K562 (cell line): ENCODE data around the gene LRRC49. TPM values are rescaled to one million over a fixed set of nuclear protein-coding genes. Genes with fewer than 3 reads are reported as not detected.

Experiments
- ATAC-seq: fragments of 200-7000 bp; cut with Tn5 transposase; 3 replicates; pipeline ENCODE4 v1.9.1; 2020; ENCODE audit warnings: moderate library complexity
- BruUV-seq: library from RNA; stranded (reverse); fragments of 400-500 nt; replicated peaks from 2 replicates; lab custom pipeline; 2021; lab: Mats Ljungman, UMichigan
- CTCF ChIA-PET: fragments of 300-600 bp; formaldehyde crosslinking; extraction: SDS; loops from one replicate; lab custom pipeline; 2021; ENCODE audit warnings: low intra/inter-chr PET ratio; lab: Yijun Ruan, JAX
- POLR2A ChIA-PET: fragments of 300-600, 350-650 bp; sonication (Branson Sonifier 250); formaldehyde crosslinking; extraction: SDS; loops from one replicate; lab custom pipeline; 2021; ENCODE audit warnings: antibody characterized with exemption, inconsistent platforms; lab: Yijun Ruan, JAX
- DNase-seq, 4 experiments: peaks; one replicate each; pipeline versions ENCODE4 v3.0.0 to v3.0.0-alpha.2; 2011 to 2018; ENCODE audit warnings: low spot score in 3 of 4, mixed read lengths in 3 of 4; ENCODE audit errors: extremely low read depth in 1 of 4
- FAIRE-seq: peaks from 2 replicates; lab custom pipeline; 2011; peaks lifted over from hg19 to GRCh38; lab: Jason Lieb, UNC
- H2AFZ ChIP-seq: 2 replicates; pipeline ENCODE4 v1.6.0; 2011; ENCODE audit warnings: low read depth, low read length, control low read depth, inconsistent platforms
- H3K27ac ChIP-seq: fragments of 200-600 bp; 3 replicates; pipeline ENCODE4 v1.8.0; 2011; ENCODE audit warnings: low read depth, mild to moderate bottlenecking, control low read depth, inconsistent platforms, low read length, moderate library complexity, mixed read lengths; ENCODE audit errors: extremely low read depth
- H3K27me3 ChIP-seq, 2 experiments: fragments of 300-600 bp in 1 of 2; 2 replicates in 1 of 2; 3 replicates in 1 of 2; pipeline versions ENCODE4 v1.6.0 to v1.8.0; 2011; ENCODE audit warnings: inconsistent platforms in 2 of 2, low read length in 2 of 2, mild to moderate bottlenecking in 1 of 2, mixed read lengths in 1 of 2, moderate library complexity in 1 of 2; ENCODE audit not compliant: control insufficient read depth in 2 of 2, insufficient read depth in 2 of 2
- H3K36me3 ChIP-seq: fragments of 300-600 bp; 3 replicates; pipeline ENCODE4 v1.8.0; 2011; ENCODE audit warnings: mild to moderate bottlenecking, low read length, inconsistent platforms; ENCODE audit not compliant: control insufficient read depth, insufficient read depth
- H3K4me1 ChIP-seq, 2 experiments: fragments of 200-600 bp in 1 of 2; replicated peaks in 1 of 2; 2 replicates in 1 of 2; 3 replicates in 1 of 2; pipeline versions ENCODE4 v1.5.1 to v1.8.0; 2011; ENCODE audit warnings: inconsistent platforms in 2 of 2, low read length in 2 of 2, mild to moderate bottlenecking in 1 of 2, mixed read lengths in 1 of 2, moderate library complexity in 1 of 2; ENCODE audit not compliant: control insufficient read depth in 2 of 2, insufficient read depth in 2 of 2
- H3K4me2 ChIP-seq: 2 replicates; pipeline ENCODE4 v1.6.1; 2011; ENCODE audit warnings: low read length, control low read depth, inconsistent platforms, mixed read lengths; ENCODE audit not compliant: insufficient read depth
- H3K4me3 ChIP-seq: fragments of 200-600 bp; sonication (generic), shearing (Covaris generic); 2 replicates; pipeline ENCODE4 v1.5.1; 2016; ENCODE audit warnings: control low read depth, inconsistent platforms
- H3K79me2 ChIP-seq: fragments of 200-600 bp; 3 replicates; pipeline ENCODE4 v1.8.0; 2011; ENCODE audit warnings: low read length, inconsistent platforms; ENCODE audit not compliant: control insufficient read depth, insufficient read depth
- H3K9ac ChIP-seq, 2 experiments: 2 replicates each; pipeline versions ENCODE4 v1.6.0 to v1.6.1; 2011; ENCODE audit warnings: low read depth in 2 of 2, low read length in 2 of 2, control low read depth in 1 of 2, inconsistent platforms in 1 of 2, mild to moderate bottlenecking in 1 of 2, mixed read lengths in 1 of 2; ENCODE audit not compliant: insufficient read depth in 1 of 2
- H3K9me1 ChIP-seq: one replicate; pipeline ENCODE4 v1.6.0; 2011; ENCODE audit warnings: inconsistent platforms, mild to moderate bottlenecking, low read length, moderate library complexity; ENCODE audit not compliant: control insufficient read depth, insufficient read depth
- H3K9me3 ChIP-seq: replicated peaks from 2 replicates; pipeline ENCODE4 v1.5.1; 2011; ENCODE audit warnings: low read depth, low read length, inconsistent platforms; ENCODE audit not compliant: control insufficient read depth, insufficient read depth
- H4K20me1 ChIP-seq: replicated peaks from 2 replicates; pipeline ENCODE4 v1.6.1; 2011; ENCODE audit warnings: low read length, inconsistent platforms, mixed read lengths; ENCODE audit not compliant: control insufficient read depth, insufficient read depth
- ARID3B ChIP-seq: fragments of 250-450 bp; sonication (Bioruptor Pico); IDR thresholded peaks from 2 replicates; pipeline ENCODE4 v1.4.0; 2020; ENCODE audit warnings: borderline replicate concordance
- CREB3 ChIP-seq: fragments of 450-650 bp; conservative IDR thresholded peaks from 2 replicates; pipeline ENCODE4 v1.6.1; 2016; ENCODE audit warnings: missing genetic modification characterization, low read depth, mild to moderate bottlenecking, missing compliant biosample characterization, moderate library complexity
- CXXC5 ChIP-seq: fragments of 250-450 bp; sonication (Bioruptor Pico); IDR thresholded peaks from 2 replicates; pipeline ENCODE4 v1.8.0; 2022; ENCODE audit warnings: inconsistent platforms, mild to moderate bottlenecking, moderate library complexity
- KDM1A ChIP-seq, 2 experiments: fragments of 450-650 bp; IDR thresholded peaks; 2 replicates each; pipeline ENCODE4 v1.6.1; 2016; ENCODE audit warnings: mild to moderate bottlenecking in 2 of 2
- PML ChIP-seq: IDR thresholded peaks from 2 replicates; pipeline ENCODE4 v1.6.1; 2012; ENCODE audit warnings: low read length, inconsistent platforms
- POLR2G ChIP-seq: fragments of 200-400 bp; formaldehyde crosslinking; IDR thresholded peaks from 2 replicates; pipeline ENCODE4 v1.6.1; 2017; ENCODE audit warnings: low read depth, mild to moderate bottlenecking, antibody characterized with exemption, low read length, moderate library complexity
- THRA ChIP-seq: fragments of 450-650 bp; IDR thresholded peaks from 2 replicates; pipeline ENCODE4 v1.6.1; 2017; ENCODE audit warnings: mild to moderate bottlenecking, moderate library complexity
- ZNF780A ChIP-seq: fragments of 250-450 bp; sonication (Bioruptor Pico); IDR thresholded peaks from 2 replicates; pipeline ENCODE4 v1.5.0; 2021; ENCODE audit warnings: mild to moderate bottlenecking
- WGBS: fragments of 100-300 bp; shearing (Covaris generic); methylation state at CpG from one replicate; pipeline ENCODE4 v1.1.6; 2016; ENCODE audit warnings: low coverage, mixed read lengths; ENCODE audit not compliant: insufficient coverage; ENCODE audit errors: missing lambda C conversion rate; 5-methylcytosine and 5-hydroxymethylcytosine counted together
- in situ Hi-C: fragments of 300-500 bp; cut with MboI; formaldehyde crosslinking; loops from 4 replicates; pipeline ENCODE4 v1.15.0; 2018; ENCODE audit warnings: inconsistent platforms, mixed read lengths
- intact Hi-C: fragments of 100-400 bp; cut with micrococcal nuclease; formaldehyde crosslinking; loops from 2 replicates; pipeline ENCODE4 v1.14.2; 2022
- polyA plus RNA-seq, 8 experiments: library from polyadenylated mRNA; depleted of rRNA in 4 of 8; stranded (reverse) in 5 of 8; unstranded in 3 of 8; fragments of >200 nt; fragmentation: Nextera tagmentation in 2 of 8; fragmentation: Illumina TruSeq in 1 of 8; extraction: Ambion mirVana in 2 of 8; extraction: Trizol in 1 of 8; gene quantifications; 2 replicates each; pipeline versions ENCODE4 v1.2.1 to v1.2.3, GENCODE V29; 2011 to 2014; ENCODE audit warnings: inconsistent platforms in 1 of 8, missing spikeins in 1 of 8
- total RNA-seq, 7 experiments: library from RNA; depleted of rRNA in 6 of 7; stranded (reverse); fragments of >200 nt in 6 of 7; fragmentation: Illumina TruSeq in 2 of 7; extraction: Trizol in 2 of 7; gene quantifications; 2 replicates each; pipeline versions ENCODE4 v1.2.1 to v1.2.3, GENCODE V29; 2011 to 2021; ENCODE audit warnings: low replicate concordance in 1 of 7

The LRRC49 gene
- total and polyA plus RNA-seq, 9 of the 15 experiments (the other 6 are each of a cell fraction or from before 2014, with no cell fraction given), result 0.32 TPM; not detected in 8

- TF ChIP-seq ARID3B (CRISPR knock-in tag) (no peak), KDM1A (IDR thresholded peaks at IDR 0.05) (no peak), CXXC5 (CRISPR knock-in tag) (no peak), CREB3 (tag) (no peak)
Observed at GRCh38 chr15:70920981-70921696, 28.5 kb downstream of the LRRC49 start (continued).

- WGBS, result 0% methylated on average over 2 of the region's 2 CpGs
- ChIA-PET CTCF (no interaction called here), POLR2A (no interaction called here)
- H3K9ac ChIP-seq, result no peak overlapping the region
- FAIRE-seq, result no peak
- H3K36me3 ChIP-seq, result no peaks in the 10 kb centered on the region
- no peak overlapping the region for H3K4me3 ChIP-seq
- DNase-seq, result no peak
- in situ Hi-C loops (no loop called here), intact Hi-C loops (no loop called here)
- H3K27me3 ChIP-seq, result no peaks in the 10 kb centered on the region
- H3K4me2 ChIP-seq, result no peak overlapping the region
- H3K79me2 ChIP-seq, result no peaks in the 10 kb centered on the region
- ATAC-seq, result no peak
- no peak overlapping the region for H3K27ac ChIP-seq
- no peaks in the 10 kb centered on the region for H3K9me1 ChIP-seq
- TF ChIP-seq POLR2G, result no peak
- TF ChIP-seq THRA, result no peak
- no peak for TF ChIP-seq PML
- no peak for TF ChIP-seq ZNF780A (CRISPR knock-in tag)
- no TSS peak for BruUV-seq
- H3K4me1 ChIP-seq, result no peaks in the 10 kb centered on the region
- no peak overlapping the region for H2AFZ ChIP-seq
- H4K20me1 ChIP-seq, result no peaks in the 10 kb centered on the region
- no peaks in the 10 kb centered on the region for H3K9me3 ChIP-seq
Observed at GRCh38 chr15:70922119-70922518, 29.5 kb downstream of the LRRC49 start.
